HCT116 (cell line): Measurements from ENCODE around the gene TAS2R30. TPM values are rescaled to one million over a fixed set of nuclear protein-coding genes. Genes with fewer than 3 reads are reported as not detected.

ENCODE experiments used
- ATAC-seq: fragments of 200-7000 bp; cut with Tn5 transposase; 2 replicates; pipeline ENCODE4 v1.9.1; 2020; ENCODE audit warnings: mild to moderate bottlenecking, moderate library complexity
- BruUV-seq: library from RNA; stranded (reverse); fragments of 400-500 nt; replicated peaks from 2 replicates; lab custom pipeline; 2021; lab: Mats Ljungman, UMichigan
- CTCF ChIA-PET: fragments of 300-600 bp; sonication (Branson Sonifier 250); formaldehyde crosslinking; loops from one replicate; lab custom pipeline; 2021; ENCODE audit warnings: antibody characterized with exemption; lab: Charles Lee
- POLR2A ChIA-PET: fragments of 300-600, 350-600 bp; sonication (Branson Sonifier 250); formaldehyde crosslinking; loops from one replicate; lab custom pipeline; 2021; ENCODE audit warnings: antibody characterized with exemption; lab: Charles Lee
- RAD21 ChIA-PET, 2 experiments: fragments of 300-600 bp; sonication (Branson Sonifier 250); formaldehyde crosslinking; loops; one replicate each; lab custom pipeline; 2023; ENCODE audit warnings: low total read pairs in 2 of 2; ENCODE audit not compliant: uncharacterized antibody in 2 of 2, unreplicated experiment in 2 of 2, low non-redundant PET in 1 of 2; lab: Charles Lee
- DNase-seq: peaks from one replicate; pipeline ENCODE4 v3.0.0-alpha.2; 2010; ENCODE audit warnings: low read depth, low spot score
- H2AFZ ChIP-seq: fragments of 200-600 bp; shearing (Covaris generic), sonication (generic); 2 replicates; pipeline ENCODE4 v1.6.1; 2017; ENCODE audit warnings: low read depth, mixed run types, mixed read lengths, antibody characterized with exemption, low read length; ENCODE audit not compliant: poor library complexity, severe bottlenecking
- H3K27ac ChIP-seq: 2 replicates; pipeline ENCODE4 v1.5.1; 2012; ENCODE audit warnings: low read depth, low read length
- H3K27me3 ChIP-seq: fragments of 200-600 bp; sonication (generic); 2 replicates; pipeline ENCODE4 v1.6.1; 2016; ENCODE audit warnings: mixed run types, low read length, mixed read lengths; ENCODE audit not compliant: insufficient read depth
- H3K36me3 ChIP-seq, 2 experiments: fragments of 200-500 bp in 1 of 2; fragments of 200-600 bp in 1 of 2; sonication (Bioruptor generic) in 1 of 2; sonication (generic) in 1 of 2; 2 replicates each; pipeline versions ENCODE4 v1.5.1 to v1.6.1; 2014 to 2016; ENCODE audit warnings: low read length in 2 of 2, inconsistent platforms in 1 of 2, mixed read lengths in 1 of 2, mixed run types in 1 of 2; ENCODE audit not compliant: insufficient read depth in 2 of 2, control insufficient read depth in 1 of 2
- H3K4me1 ChIP-seq, 2 experiments: fragments of 200-600 bp in 1 of 2; sonication (generic) in 1 of 2; 2 replicates each; pipeline versions ENCODE4 v1.5.1 to v1.6.1; 2012 to 2017; ENCODE audit warnings: low read length in 2 of 2, inconsistent platforms in 1 of 2, mild to moderate bottlenecking in 1 of 2, mixed read lengths in 1 of 2, mixed run types in 1 of 2, moderate library complexity in 1 of 2; ENCODE audit not compliant: insufficient read depth in 2 of 2, control insufficient read depth in 1 of 2
- H3K4me2 ChIP-seq: fragments of 200-600 bp; sonication (generic); 2 replicates; pipeline ENCODE4 v1.6.1; 2017; ENCODE audit warnings: mixed run types, low read length, mixed read lengths
- H3K4me3 ChIP-seq, 2 experiments: fragments of 200-600 bp in 1 of 2; sonication (generic) in 1 of 2; replicated peaks in 1 of 2; 2 replicates each; pipeline ENCODE4 v1.5.1; 2011 to 2016; ENCODE audit warnings: low read length in 2 of 2, control low read depth in 1 of 2, low read depth in 1 of 2, mild to moderate bottlenecking in 1 of 2, mixed read lengths in 1 of 2, mixed run types in 1 of 2
- H3K79me2 ChIP-seq: fragments of 200-600 bp; sonication (generic); 2 replicates; pipeline ENCODE4 v1.6.1; 2017; ENCODE audit warnings: mild to moderate bottlenecking, mixed run types, low read length, moderate library complexity, mixed read lengths; ENCODE audit not compliant: insufficient read depth
- H3K9ac ChIP-seq: fragments of 200-600 bp; sonication (generic); 2 replicates; pipeline ENCODE4 v1.6.1; 2016; ENCODE audit warnings: low read length, mixed read lengths
- H3K9me2 ChIP-seq: fragments of 200-600 bp; sonication (generic), shearing (Covaris generic); 2 replicates; pipeline ENCODE4 v1.6.1; 2017; ENCODE audit warnings: mixed run types, mild to moderate bottlenecking, moderate library complexity; ENCODE audit not compliant: insufficient read depth
- H3K9me3 ChIP-seq, 2 experiments: fragments of 200-500 bp in 1 of 2; fragments of 200-600 bp in 1 of 2; sonication (Bioruptor generic) in 1 of 2; sonication (generic) in 1 of 2; 2 replicates each; pipeline ENCODE4 v1.6.1; 2014 to 2017; ENCODE audit warnings: low read length in 2 of 2, mixed read lengths in 2 of 2, inconsistent platforms in 1 of 2, low read depth in 1 of 2, mild to moderate bottlenecking in 1 of 2, mixed run types in 1 of 2, moderate library complexity in 1 of 2; ENCODE audit not compliant: control insufficient read depth in 1 of 2, insufficient read depth in 1 of 2
- H4K20me1 ChIP-seq: fragments of 200-600 bp; sonication (generic), shearing (Covaris generic); 2 replicates; pipeline ENCODE4 v1.6.1; 2017; ENCODE audit warnings: mixed run types, mild to moderate bottlenecking, moderate library complexity; ENCODE audit not compliant: insufficient read depth
- CBX3 ChIP-seq: IDR thresholded peaks from 2 replicates; pipeline ENCODE4 v1.6.1; 2012; ENCODE audit warnings: low read depth
- CEBPB ChIP-seq: IDR thresholded peaks from 2 replicates; pipeline ENCODE4 v1.6.1; 2012; ENCODE audit warnings: low read depth
- ELF1 ChIP-seq: IDR thresholded peaks from 2 replicates; pipeline ENCODE4 v1.6.1; 2012; ENCODE audit warnings: low read depth, borderline replicate concordance
- EZH2 ChIP-seq: fragments of 200-600 bp; sonication (generic); IDR thresholded peaks from 2 replicates; pipeline ENCODE4 v1.6.1; 2017; ENCODE audit warnings: antibody characterized with exemption, mixed run types
- POLR2A ChIP-seq: IDR thresholded peaks from 2 replicates; pipeline ENCODE4 v1.7.0; 2011; ENCODE audit warnings: borderline replicate concordance; ENCODE audit not compliant: insufficient read depth, insufficient read length; ENCODE audit errors: extremely low read depth
- SIN3A ChIP-seq: IDR thresholded peaks from 2 replicates; pipeline ENCODE4 v1.6.1; 2012; ENCODE audit warnings: low read depth
- SP1 ChIP-seq: IDR thresholded peaks from 2 replicates; pipeline ENCODE4 v1.6.1; 2012; ENCODE audit warnings: low read depth
- SRF ChIP-seq: IDR thresholded peaks from 2 replicates; pipeline ENCODE4 v1.6.1; 2012; ENCODE audit warnings: low read depth
- TCF7L2 ChIP-seq: IDR thresholded peaks from 2 replicates; pipeline ENCODE4 v1.7.0; 2011; ENCODE audit warnings: borderline replicate concordance, inconsistent platforms; ENCODE audit not compliant: insufficient read depth, insufficient read length; ENCODE audit errors: extremely low read depth
- ZNF274 ChIP-seq: fragments of 200-500 bp; sonication (Bioruptor generic); IDR thresholded peaks from 2 replicates; pipeline ENCODE4 v1.6.1; 2014; ENCODE audit warnings: mild to moderate bottlenecking, low read depth, low read length, inconsistent platforms
- intact Hi-C: fragments of 100-400 bp; cut with micrococcal nuclease; formaldehyde crosslinking; loops from 2 replicates; pipeline ENCODE4 v1.10.0; 2022
- total RNA-seq: library from RNA; stranded (reverse); gene quantifications from one replicate; pipeline ENCODE4 v1.2.1, GENCODE V29; 2021; ENCODE audit not compliant: unreplicated experiment
- TF ChIP-seq, protein P1 (sequence below): IDR thresholded peaks from 2 replicates; pipeline ENCODE4 v1.6.1; 2012
- TF ChIP-seq, protein P2 (sequence below): IDR thresholded peaks from 2 replicates; pipeline ENCODE4 v1.6.1; 2011; ENCODE audit warnings: mild to moderate bottlenecking, low read length, moderate library complexity; ENCODE audit not compliant: insufficient replicate concordance; ENCODE audit errors: extremely low read depth
- TF ChIP-seq, protein P3 (sequence below), 3 experiments: fragments of 200-600 bp in 1 of 3; sonication (generic) in 1 of 3; IDR thresholded peaks in 2 of 3; conservative IDR thresholded peaks in 1 of 3; 2 replicates each; pipeline ENCODE4 v1.5.1; 2012 to 2017; ENCODE audit warnings: low read depth in 2 of 3, low read length in 2 of 3, antibody characterized with exemption in 1 of 3, borderline replicate concordance in 1 of 3, control low read depth in 1 of 3, mild to moderate bottlenecking in 1 of 3, mixed read lengths in 1 of 3, mixed run types in 1 of 3, moderate library complexity in 1 of 3; ENCODE audit not compliant: insufficient read depth in 1 of 3

Gene TAS2R30
- total RNA-seq, 1 experiment from 2014 or later, result 1.5 TPM

DNA sequence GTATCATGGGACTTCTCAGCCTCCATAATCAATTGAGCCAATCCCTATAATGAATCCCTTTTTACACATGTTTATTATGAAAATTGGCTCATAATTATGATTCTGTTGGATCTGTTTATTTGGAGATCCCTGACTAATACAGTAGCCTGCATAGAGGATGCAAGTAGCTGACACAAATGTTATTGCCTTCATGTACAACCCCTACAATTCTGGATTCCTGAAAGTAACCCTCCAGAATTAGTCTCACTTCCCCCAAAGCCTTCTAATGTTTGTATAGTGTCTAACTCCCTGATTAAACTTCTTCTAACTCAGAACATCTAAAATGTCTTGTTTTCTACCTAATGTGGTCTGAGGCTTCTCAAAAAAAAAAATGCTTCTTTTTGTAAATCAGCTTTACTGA, 29.9 kb upstream of the TAS2R30 start:
- no TSS peak for BruUV-seq

DNA sequence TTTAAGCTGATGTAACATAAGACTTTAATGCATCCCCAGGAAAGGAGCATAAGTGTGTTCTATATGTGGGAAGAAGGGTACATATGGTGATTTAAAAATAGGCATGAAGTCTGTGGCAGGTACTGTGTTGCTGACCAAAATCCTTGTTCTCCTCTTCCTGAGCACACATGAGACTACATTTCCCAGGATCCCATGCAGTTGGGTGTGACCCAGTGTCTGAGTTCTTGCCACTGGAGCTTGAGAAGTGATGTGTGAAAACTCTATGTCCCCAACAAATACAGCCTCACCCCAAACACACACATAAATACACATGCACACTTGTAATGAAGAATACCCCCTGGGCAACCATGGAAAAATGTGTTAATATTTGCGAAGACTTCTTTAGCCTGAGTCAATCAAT, 28.1 kb upstream of the TAS2R30 start:
- intact Hi-C loops, result no loop called here
- no peaks in the 10 kb centered on the region for H3K9me3 ChIP-seq
- no peak overlapping the region for H3K4me2 ChIP-seq
- no peak overlapping the region for H2AFZ ChIP-seq
- H4K20me1 ChIP-seq, result peaks cover 4% of the 10 kb centered on the region; the same call in 1 of the 2 replicates
- BruUV-seq, result no TSS peak
- peaks cover 100% of the 10 kb centered on the region for H3K79me2 ChIP-seq
- DNase-seq, result no peak
- ChIA-PET RAD21 (no interaction called here), POLR2A (interaction anchor here (1.9 kb wide), 1 partner anchor 9 kb away, joined by 7 read pairs; the partner anchor contains the start of gene SMIM10L1), CTCF (no interaction called here)
- H3K4me3 ChIP-seq, result no peak overlapping the region
- no peaks in the 10 kb centered on the region for H3K4me1 ChIP-seq
- ATAC-seq, result peak; percentile 52; the same call in 1 of the 2 replicates
- H3K9ac ChIP-seq, result no peak overlapping the region
- H3K36me3 ChIP-seq, result no peaks in the 10 kb centered on the region; a peak in 1 of 4 replicates
- H3K27me3 ChIP-seq, result no peaks in the 10 kb centered on the region
- no peaks in the 10 kb centered on the region for H3K9me2 ChIP-seq
- H3K27ac ChIP-seq, result no peak overlapping the region
- TF ChIP-seq SP1 (no peak), ELF1 (no peak), SIN3A (no peak), SRF (no peak), CEBPB (no peak)
- TF ChIP-seq, protein P1, sequence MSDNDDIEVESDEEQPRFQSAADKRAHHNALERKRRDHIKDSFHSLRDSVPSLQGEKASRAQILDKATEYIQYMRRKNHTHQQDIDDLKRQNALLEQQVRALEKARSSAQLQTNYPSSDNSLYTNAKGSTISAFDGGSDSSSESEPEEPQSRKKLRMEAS, result no peak
- TF ChIP-seq, protein P2, sequence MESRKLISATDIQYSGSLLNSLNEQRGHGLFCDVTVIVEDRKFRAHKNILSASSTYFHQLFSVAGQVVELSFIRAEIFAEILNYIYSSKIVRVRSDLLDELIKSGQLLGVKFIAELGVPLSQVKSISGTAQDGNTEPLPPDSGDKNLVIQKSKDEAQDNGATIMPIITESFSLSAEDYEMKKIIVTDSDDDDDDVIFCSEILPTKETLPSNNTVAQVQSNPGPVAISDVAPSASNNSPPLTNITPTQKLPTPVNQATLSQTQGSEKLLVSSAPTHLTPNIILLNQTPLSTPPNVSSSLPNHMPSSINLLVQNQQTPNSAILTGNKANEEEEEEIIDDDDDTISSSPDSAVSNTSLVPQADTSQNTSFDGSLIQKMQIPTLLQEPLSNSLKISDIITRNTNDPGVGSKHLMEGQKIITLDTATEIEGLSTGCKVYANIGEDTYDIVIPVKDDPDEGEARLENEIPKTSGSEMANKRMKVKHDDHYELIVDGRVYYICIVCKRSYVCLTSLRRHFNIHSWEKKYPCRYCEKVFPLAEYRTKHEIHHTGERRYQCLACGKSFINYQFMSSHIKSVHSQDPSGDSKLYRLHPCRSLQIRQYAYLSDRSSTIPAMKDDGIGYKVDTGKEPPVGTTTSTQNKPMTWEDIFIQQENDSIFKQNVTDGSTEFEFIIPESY, result no peak

More for the DNA sequence above, 29.9 kb upstream of the TAS2R30 start:
- H4K20me1 ChIP-seq, result peaks cover 7% of the 10 kb centered on the region; the same call in 1 of the 2 replicates
- no peak overlapping the region for H3K9ac ChIP-seq
- no peaks in the 10 kb centered on the region for H3K4me1 ChIP-seq
- no peak overlapping the region for H3K27ac ChIP-seq
- H3K4me2 ChIP-seq, result no peak overlapping the region
- DNase-seq, result no peak
- H3K4me3 ChIP-seq, result no peak overlapping the region
- TF ChIP-seq CEBPB (no peak), TCF7L2 (no peak), POLR2A (no peak), ZNF274 (no peak), EZH2 (no peak), CBX3 (no peak)
- TF ChIP-seq, protein P3, sequence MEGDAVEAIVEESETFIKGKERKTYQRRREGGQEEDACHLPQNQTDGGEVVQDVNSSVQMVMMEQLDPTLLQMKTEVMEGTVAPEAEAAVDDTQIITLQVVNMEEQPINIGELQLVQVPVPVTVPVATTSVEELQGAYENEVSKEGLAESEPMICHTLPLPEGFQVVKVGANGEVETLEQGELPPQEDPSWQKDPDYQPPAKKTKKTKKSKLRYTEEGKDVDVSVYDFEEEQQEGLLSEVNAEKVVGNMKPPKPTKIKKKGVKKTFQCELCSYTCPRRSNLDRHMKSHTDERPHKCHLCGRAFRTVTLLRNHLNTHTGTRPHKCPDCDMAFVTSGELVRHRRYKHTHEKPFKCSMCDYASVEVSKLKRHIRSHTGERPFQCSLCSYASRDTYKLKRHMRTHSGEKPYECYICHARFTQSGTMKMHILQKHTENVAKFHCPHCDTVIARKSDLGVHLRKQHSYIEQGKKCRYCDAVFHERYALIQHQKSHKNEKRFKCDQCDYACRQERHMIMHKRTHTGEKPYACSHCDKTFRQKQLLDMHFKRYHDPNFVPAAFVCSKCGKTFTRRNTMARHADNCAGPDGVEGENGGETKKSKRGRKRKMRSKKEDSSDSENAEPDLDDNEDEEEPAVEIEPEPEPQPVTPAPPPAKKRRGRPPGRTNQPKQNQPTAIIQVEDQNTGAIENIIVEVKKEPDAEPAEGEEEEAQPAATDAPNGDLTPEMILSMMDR (IDR thresholded peaks at IDR 0.05 in 2 of 3, conservative IDR thresholded peaks at IDR 0.05 in 1 of 3; ENCODE audit: borderline replicate concordance in 1 of 3, insufficient read depth in 1 of 3, low read depth in 2 of 3, low read length in 2 of 3), result no peak
- TF ChIP-seq, all 23 proteins: peak for 0
- no peaks in the 10 kb centered on the region for H3K9me2 ChIP-seq
- ChIA-PET RAD21 (no interaction called here), CTCF (no interaction called here), POLR2A (no interaction called here)
- ATAC-seq, result no peak
- no peaks in the 10 kb centered on the region for H3K9me3 ChIP-seq
- H3K27me3 ChIP-seq, result no peaks in the 10 kb centered on the region
- H2AFZ ChIP-seq, result no peak overlapping the region
- H3K79me2 ChIP-seq, result peaks cover 100% of the 10 kb centered on the region
- peaks cover 0 to 10% of the 10 kb centered on the region in 2 experiments; a peak in 1 of 4 replicates for H3K36me3 ChIP-seq
- intact Hi-C loops, result no loop called here
